ENCODE measurements around the gene ERVFRD-1. TPM values are rescaled to one million over a fixed set of nuclear protein-coding genes. Genes with fewer than 3 reads are reported as not detected.

ERVFRD-1 gene
- total and polyA plus RNA-seq, 2 donors (not counting 3 experiments of a cell fraction or from before 2014, with no cell fraction given) = not detected

DNA sequence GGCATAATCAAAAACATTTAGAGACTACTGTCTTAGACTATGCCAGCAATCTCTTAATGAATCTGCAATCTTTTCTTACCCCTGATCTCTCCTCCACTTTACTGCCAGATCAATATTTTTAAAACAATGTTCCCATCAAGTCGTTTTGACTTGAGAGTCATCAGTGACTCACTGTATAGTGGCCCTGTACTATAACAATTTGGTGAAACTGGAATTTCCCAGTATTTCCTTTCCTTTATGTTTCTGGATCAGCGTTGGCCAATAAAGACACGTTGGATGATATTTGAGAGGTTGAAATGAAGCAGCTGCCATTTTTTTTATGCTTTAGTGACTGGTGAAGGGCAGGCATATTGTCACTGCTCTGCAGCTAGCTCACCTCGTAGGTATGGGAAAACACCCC is 28.0 kb downstream of the ERVFRD-1 start:
- Histone ChIP-seq H3K4me2 (ENCODE audit: insufficient read depth, low read length) (no peak overlapping the region), H4K20me1 (replicated peaks; ENCODE audit: control insufficient read depth, extremely low read depth, insufficient read depth, low read length) (no peaks in the 10 kb centered on the region), H3K79me2 (ENCODE audit: control insufficient read depth, insufficient read depth, low read length) (no peaks in the 10 kb centered on the region), H3K9me1 (replicated peaks; ENCODE audit: control insufficient read depth, extremely low read depth, insufficient read depth, low read length) (no peaks in the 10 kb centered on the region), H3K4me3 (replicated peaks in 1 of 3; ENCODE audit: insufficient read depth in 1 of 3, low read depth in 1 of 3, low read length in 3 of 3) (no peak overlapping the region), H3K4me1 (ENCODE audit: control insufficient read depth, extremely low read depth, insufficient read depth, low read length) (no peaks in the 10 kb centered on the region), H3K27ac (ENCODE audit: insufficient read depth, low read depth, low read length) (no peak overlapping the region), H2AFZ (ENCODE audit: low read depth, low read length) (no peak overlapping the region), H3K9ac (replicated peaks; ENCODE audit: extremely low read depth, insufficient read depth, low read length) (no peak overlapping the region), H3K9me3 (replicated peaks; ENCODE audit: control insufficient read depth, insufficient read depth, low read length) (no peaks in the 10 kb centered on the region), H3K36me3 (ENCODE audit: control insufficient read depth in 2 of 2, extremely low read depth in 1 of 2, insufficient read depth in 2 of 2, low read length in 2 of 2) (no peaks in the 10 kb centered on the region), H3K27me3 (ENCODE audit: control insufficient read depth in 2 of 2, insufficient read depth in 2 of 2, low read length in 2 of 2) (no peaks in the 10 kb centered on the region)
- no peak for TF ChIP-seq JUN (IDR thresholded peaks at IDR 0.05; ENCODE audit: borderline replicate concordance, insufficient read depth, insufficient read length, low read depth)
- TF ChIP-seq MYC (IDR thresholded peaks at IDR 0.05; ENCODE audit: low read depth, low read length) = no peak
- TF ChIP-seq, protein P1, sequence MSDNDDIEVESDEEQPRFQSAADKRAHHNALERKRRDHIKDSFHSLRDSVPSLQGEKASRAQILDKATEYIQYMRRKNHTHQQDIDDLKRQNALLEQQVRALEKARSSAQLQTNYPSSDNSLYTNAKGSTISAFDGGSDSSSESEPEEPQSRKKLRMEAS (IDR thresholded peaks at IDR 0.05; ENCODE audit: insufficient read depth, insufficient read length) = no peak
- TF ChIP-seq, protein P2, sequence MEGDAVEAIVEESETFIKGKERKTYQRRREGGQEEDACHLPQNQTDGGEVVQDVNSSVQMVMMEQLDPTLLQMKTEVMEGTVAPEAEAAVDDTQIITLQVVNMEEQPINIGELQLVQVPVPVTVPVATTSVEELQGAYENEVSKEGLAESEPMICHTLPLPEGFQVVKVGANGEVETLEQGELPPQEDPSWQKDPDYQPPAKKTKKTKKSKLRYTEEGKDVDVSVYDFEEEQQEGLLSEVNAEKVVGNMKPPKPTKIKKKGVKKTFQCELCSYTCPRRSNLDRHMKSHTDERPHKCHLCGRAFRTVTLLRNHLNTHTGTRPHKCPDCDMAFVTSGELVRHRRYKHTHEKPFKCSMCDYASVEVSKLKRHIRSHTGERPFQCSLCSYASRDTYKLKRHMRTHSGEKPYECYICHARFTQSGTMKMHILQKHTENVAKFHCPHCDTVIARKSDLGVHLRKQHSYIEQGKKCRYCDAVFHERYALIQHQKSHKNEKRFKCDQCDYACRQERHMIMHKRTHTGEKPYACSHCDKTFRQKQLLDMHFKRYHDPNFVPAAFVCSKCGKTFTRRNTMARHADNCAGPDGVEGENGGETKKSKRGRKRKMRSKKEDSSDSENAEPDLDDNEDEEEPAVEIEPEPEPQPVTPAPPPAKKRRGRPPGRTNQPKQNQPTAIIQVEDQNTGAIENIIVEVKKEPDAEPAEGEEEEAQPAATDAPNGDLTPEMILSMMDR (IDR thresholded peaks at IDR 0.05; ENCODE audit: extremely low read depth in 1 of 2, insufficient read depth in 1 of 2, low read depth in 1 of 2, low read length in 2 of 2) = no peak
- no peak for TF ChIP-seq POLR2A (IDR thresholded peaks at IDR 0.05; ENCODE audit: low read depth, low read length)
- no peak for TF ChIP-seq POLR2AphosphoS5 (IDR thresholded peaks at IDR 0.05; ENCODE audit: insufficient read depth, low read depth, low read length)
- no peak for TF ChIP-seq GATA2 (IDR thresholded peaks at IDR 0.05; ENCODE audit: insufficient read depth, insufficient read length, low read depth, low read length)
- TF ChIP-seq FOS (IDR thresholded peaks at IDR 0.05; ENCODE audit: borderline replicate concordance, insufficient read depth, low read length) = no peak
- TF ChIP-seq EZH2 (IDR thresholded peaks at IDR 0.05; ENCODE audit: borderline replicate concordance, low read depth, low read length, severe bottlenecking) = no peak
- POLR2A ChIA-PET = no interaction called here
- no peak for DNase-seq (ENCODE audit: low read depth, low spot score)
- no TSS peak for BruUV-seq (replicated peaks)
- FAIRE-seq = no peak
- intact Hi-C loops (cut with micrococcal nuclease) (no loop called here), dilution Hi-C loops (cut with MboI; ENCODE audit: extremely low pct_ligation_motif_present, low sequenced_read_pairs) (no loop called here)
- CTCF ChIA-PET = interaction anchor here (0.8 to 1.5 kb wide), 3 partner anchors 10 to 129 kb away, joined by 3 to 5 read pairs (median 3); partner anchors contain the start of gene SMIM13
